HL-60 (cell line): Measurements from ENCODE around the gene MYH15.

Experiments
- CTCF ChIP-seq: IDR thresholded peaks from one replicate; pipeline ENCODE4 v1.5.1; 2011; ENCODE audit warnings: low read length, control low read depth, inconsistent platforms; ENCODE audit not compliant: insufficient read depth
- GABPA ChIP-seq: IDR thresholded peaks from 2 replicates; pipeline ENCODE4 v1.6.1; 2012; ENCODE audit warnings: low read depth

- TF ChIP-seq CTCF (no peak), GABPA (no peak)
These were observed 55.1 kb downstream of the MYH15 start for GRCh38 chr3:108455212-108455705.
